Ovary (tissue), 9 donors: ENCODE data around the gene ZNF311. TPM values are rescaled to one million over a fixed set of nuclear protein-coding genes. Genes with fewer than 3 reads are reported as not detected.

ENCODE experiments used
- DNase-seq, 5 donors: peaks; one replicate each; pipeline ENCODE4 v3.0.0-alpha.2; 2019 to 2020
- H3K27ac ChIP-seq, 2 donors: fragments of 200-600 bp; one replicate each; pipeline versions ENCODE4 v1.5.1 to v1.8.0; 2019 to 2022
- H3K27me3 ChIP-seq: fragments of 200-600 bp; one replicate; pipeline ENCODE4 v1.8.0; 2022
- H3K36me3 ChIP-seq: fragments of 200-600 bp; sonication (generic); one replicate; pipeline ENCODE4 v1.5.1; 2019
- H3K4me1 ChIP-seq: one replicate; pipeline ENCODE4 v1.8.1; 2013; ENCODE audit warnings: mild to moderate bottlenecking, moderate library complexity; ENCODE audit not compliant: insufficient read depth
- H3K4me3 ChIP-seq: fragments of 200-600 bp; sonication (generic); one replicate; pipeline ENCODE4 v1.5.1; 2017
- H3K9me3 ChIP-seq, 2 donors: fragments of 200-600 bp in 1 of 2; sonication (generic) in 1 of 2; one replicate each; pipeline versions ENCODE4 v1.5.1 to v1.8.1; 2013 to 2019; ENCODE audit warnings: mild to moderate bottlenecking in 1 of 2, moderate library complexity in 1 of 2
- EP300 ChIP-seq: sonication (generic); formaldehyde crosslinking; IDR thresholded peaks from one replicate; pipeline ENCODE4 v1.6.1; 2017; ENCODE audit warnings: antibody characterized with exemption
- POLR2A ChIP-seq: fragments of 450-650 bp; IDR thresholded peaks from one replicate; pipeline ENCODE4 v1.6.1; 2017; ENCODE audit warnings: antibody characterized with exemption, mild to moderate bottlenecking, moderate library complexity
- WGBS, 3 donors: extraction: QIAGEN DNeasy Blood & Tissue Kit in 1 of 3; methylation state at CpG; one replicate each; pipeline versions ENCODE4 v1.1.5 to v1.1.7; 2013 to 2017; 5-methylcytosine and 5-hydroxymethylcytosine counted together
- intact Hi-C, 4 donors: fragments of 100-400 bp; cut with DNase I; formaldehyde crosslinking; loops; one replicate each; pipeline versions ENCODE4 v1.11.0 to v1.15.1; 2022 to 2023
- polyA plus RNA-seq, 2 donors: library from polyadenylated mRNA; stranded (reverse); fragments of 200-250 nt in 1 of 2; fragments of 350-450 nt in 1 of 2; fragmentation: Illumina TruSeq in 1 of 2; extraction: RNeasy Lipid Tissue Mini Kit (QIAGEN cat#74804) in 1 of 2; gene quantifications; one replicate each; pipeline ENCODE4 v1.2.3, GENCODE V29; 2013 to 2014
- total RNA-seq, 7 donors: library from RNA; depleted of rRNA in 2 of 7; stranded (reverse); fragments of >200 nt in 2 of 7; fragmentation: NEBNext Ultra II Directional in 3 of 7; extraction: Animal tissue kit (Norgen Biotek cat#: 25700) in 3 of 7; gene quantifications; one replicate each; pipeline versions ENCODE4 v1.1.0 to v1.2.4, GENCODE V29; 2016 to 2023
- TF ChIP-seq, protein P1 (sequence below), 3 donors: fragments of 450-650 bp in 2 of 3; fragments of 200-600 bp in 1 of 3; IDR thresholded peaks; one replicate each; pipeline versions ENCODE4 v1.5.1 to v1.8.0; 2016 to 2022; ENCODE audit warnings: antibody characterized with exemption in 3 of 3, mild to moderate bottlenecking in 1 of 3
- donor health status: DM: no; HTN: no; CAD: no; lungs with moderate emphysema.
- donor health status: DM: no; HTN: no; CAD: no.
- donor health status: Bipolar disorder and iron deficiency.
- donor health status: DM: yes; HTN: yes; CAD: no.
- donor health status: DM: no; HTN: no; CAD: no.
- donor health status: DM: yes; HTN: yes; CAD: no.

The ZNF311 gene
- total and polyA plus RNA-seq, 9 donors, result 0.34 to 3.3 (median 1.4) TPM

- 43 to 51% (median 49%) methylated on average over 2 of the region's 2 CpGs for WGBS, 3 donors
- no peaks in the 10 kb centered on the region for H3K36me3 ChIP-seq
- intact Hi-C loops, result no loop called here
Measured at GRCh38 chr6:29025927-29026585, 20.9 kb upstream of the ZNF311 start.

DNA sequence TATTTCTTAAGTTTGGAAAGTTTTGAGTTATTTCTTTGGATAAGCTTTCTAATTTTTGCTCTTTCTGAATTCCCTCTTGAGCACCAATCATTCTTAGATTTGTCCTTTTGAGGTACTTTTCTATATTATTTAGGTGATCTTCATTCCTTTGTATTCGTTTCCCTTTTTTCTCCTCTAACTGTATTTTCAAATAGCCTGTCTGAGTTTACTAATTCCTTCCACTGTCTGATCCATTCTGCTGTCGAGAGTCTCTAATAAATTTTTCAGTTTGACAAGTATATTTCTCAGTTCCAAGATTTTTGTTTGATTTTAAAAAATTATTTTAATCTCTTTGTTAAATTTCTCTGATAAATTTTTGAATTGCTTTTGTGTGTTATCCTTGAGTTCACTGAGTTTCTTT, 16.3 kb upstream of the ZNF311 start:
- no peaks in the 10 kb centered on the region for H3K9me3 ChIP-seq
- H3K4me1 ChIP-seq, result no peaks in the 10 kb centered on the region
- no peak overlapping the region for H3K4me3 ChIP-seq
- H3K36me3 ChIP-seq, result no peaks in the 10 kb centered on the region
- TF ChIP-seq, protein P1, sequence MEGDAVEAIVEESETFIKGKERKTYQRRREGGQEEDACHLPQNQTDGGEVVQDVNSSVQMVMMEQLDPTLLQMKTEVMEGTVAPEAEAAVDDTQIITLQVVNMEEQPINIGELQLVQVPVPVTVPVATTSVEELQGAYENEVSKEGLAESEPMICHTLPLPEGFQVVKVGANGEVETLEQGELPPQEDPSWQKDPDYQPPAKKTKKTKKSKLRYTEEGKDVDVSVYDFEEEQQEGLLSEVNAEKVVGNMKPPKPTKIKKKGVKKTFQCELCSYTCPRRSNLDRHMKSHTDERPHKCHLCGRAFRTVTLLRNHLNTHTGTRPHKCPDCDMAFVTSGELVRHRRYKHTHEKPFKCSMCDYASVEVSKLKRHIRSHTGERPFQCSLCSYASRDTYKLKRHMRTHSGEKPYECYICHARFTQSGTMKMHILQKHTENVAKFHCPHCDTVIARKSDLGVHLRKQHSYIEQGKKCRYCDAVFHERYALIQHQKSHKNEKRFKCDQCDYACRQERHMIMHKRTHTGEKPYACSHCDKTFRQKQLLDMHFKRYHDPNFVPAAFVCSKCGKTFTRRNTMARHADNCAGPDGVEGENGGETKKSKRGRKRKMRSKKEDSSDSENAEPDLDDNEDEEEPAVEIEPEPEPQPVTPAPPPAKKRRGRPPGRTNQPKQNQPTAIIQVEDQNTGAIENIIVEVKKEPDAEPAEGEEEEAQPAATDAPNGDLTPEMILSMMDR (IDR thresholded peaks at IDR 0.05), result no peak
- TF ChIP-seq POLR2A (no peak), EP300 (no peak)
- H3K27ac ChIP-seq, result no peak overlapping the region
- DNase-seq, result no peak
- intact Hi-C loops, result no loop called here
- WGBS, 3 donors, result 72 to 76% (median 75%) methylated on average over 2 of the region's 2 CpGs
- no peaks in the 10 kb centered on the region for H3K27me3 ChIP-seq

More at GRCh38 chr6:29025927-29026585, 20.9 kb upstream of the ZNF311 start:
- Histone ChIP-seq H3K4me1 (no peaks in the 10 kb centered on the region), H3K9me3 (no peaks in the 10 kb centered on the region), H3K27ac (no peak overlapping the region), H3K4me3 (no peak overlapping the region), H3K27me3 (no peaks in the 10 kb centered on the region)
- TF ChIP-seq EP300 (no peak), POLR2A (no peak)
- TF ChIP-seq, protein P1 (IDR thresholded peaks at IDR 0.05), result no peak
- DNase-seq, result no peak

DNA sequence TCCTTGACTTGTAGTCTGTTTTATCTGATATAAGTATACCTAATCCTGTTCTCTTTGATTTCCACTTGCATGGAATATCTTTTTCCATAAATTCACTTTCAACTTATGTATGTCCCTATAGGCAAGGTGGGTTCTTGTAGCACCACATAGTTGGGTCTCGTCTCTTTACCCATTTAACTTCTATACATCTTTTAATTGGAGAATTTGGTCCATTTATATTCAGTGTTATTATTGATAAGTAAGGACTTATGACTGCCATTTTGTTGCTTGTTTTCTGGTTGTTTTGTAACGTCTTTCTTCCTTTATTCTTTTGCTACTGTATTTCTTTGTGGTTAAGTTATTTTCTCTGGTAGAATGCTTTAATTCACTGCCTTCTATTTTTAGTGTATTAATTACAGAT, 14.5 kb upstream of the ZNF311 start:
- no peaks in the 10 kb centered on the region for H3K9me3 ChIP-seq
- TF ChIP-seq POLR2A (no peak), EP300 (no peak)
- H3K4me1 ChIP-seq, result peaks cover 4% of the 10 kb centered on the region
- H3K4me3 ChIP-seq, result no peak overlapping the region
- whole genome bisulfite sequencing, 3 donors, result 50 to 68% (median 60%) methylated on average over 2 of the region's 2 CpGs
- intact Hi-C loops, result loop anchor here (5.0 to 10.0 kb wide), 6 partner anchors 175 to 335 kb away; no protein-coding TSS in a partner anchor
- H3K36me3 ChIP-seq, result no peaks in the 10 kb centered on the region
- no peak overlapping the region for H3K27ac ChIP-seq
- no peak for DNase-seq
- no peaks in the 10 kb centered on the region for H3K27me3 ChIP-seq

- no peaks in the 10 kb centered on the region for H3K9me3 ChIP-seq
- 32 to 38% (median 34%) methylated on average over 3 of the region's 3 CpGs for WGBS, 3 donors
Measured at GRCh38 chr6:29017428-29017802, 12.3 kb upstream of the ZNF311 start.

More at GRCh38 chr6:29017428-29017802, 12.3 kb upstream of the ZNF311 start:
- intact Hi-C loops, result loop anchor here (5.0 to 10.0 kb wide), 6 partner anchors 173 to 333 kb away; no protein-coding TSS in a partner anchor
- no peaks in the 10 kb centered on the region for H3K27me3 ChIP-seq
- no peaks in the 10 kb centered on the region for H3K36me3 ChIP-seq
- peaks cover 4% of the 10 kb centered on the region for H3K4me1 ChIP-seq
- DNase-seq, result no peak
- H3K27ac ChIP-seq, result no peak overlapping the region
- TF ChIP-seq EP300 (no peak), POLR2A (no peak)
- TF ChIP-seq, protein P1 (IDR thresholded peaks at IDR 0.05), result no peak
- no peak overlapping the region for H3K4me3 ChIP-seq
